PC-3 (cell line): ENCODE results near the gene NEDD4. TPM values are rescaled to one million over a fixed set of nuclear protein-coding genes. Genes with fewer than 3 reads are reported as not detected.

Experiments
- ATAC-seq: fragments of 200-7000 bp; cut with Tn5 transposase; 2 replicates; pipeline ENCODE4 v1.9.1; 2020; ENCODE audit warnings: mild to moderate bottlenecking, moderate library complexity
- BruUV-seq: library from RNA; stranded (reverse); fragments of 400-500 nt; replicated peaks from 2 replicates; lab custom pipeline; 2021; lab: Mats Ljungman, UMichigan
- CTCF ChIA-PET: fragments of 300-600 bp; sonication (Branson Sonifier 250); formaldehyde crosslinking; loops from one replicate; lab custom pipeline; 2022; ENCODE audit warnings: antibody characterized with exemption; lab: Charles Lee
- POLR2A ChIA-PET: fragments of 300-600 bp; sonication (Branson Sonifier 250); formaldehyde crosslinking; loops from one replicate; lab custom pipeline; 2022; ENCODE audit warnings: antibody characterized with exemption; ENCODE audit not compliant: unreplicated experiment; lab: Charles Lee
- DNase-seq: peaks from one replicate; pipeline ENCODE4 v3.0.0-alpha.2; 2015
- H2AFZ ChIP-seq: fragments of 300-600 bp; sonication (generic); 2 replicates; pipeline ENCODE4 v1.6.0; 2016; ENCODE audit warnings: antibody characterized with exemption, low read length
- H3F3A ChIP-seq: fragments of 300-600 bp; sonication (generic); one replicate; pipeline ENCODE4 v1.6.0; 2017; ENCODE audit warnings: antibody characterized with exemption, low read length, control low read depth, mild to moderate bottlenecking; ENCODE audit not compliant: unreplicated experiment
- H3K27ac ChIP-seq: fragments of 300-600 bp; sonication (generic); 2 replicates; pipeline ENCODE4 v1.5.1; 2016; ENCODE audit warnings: mild to moderate bottlenecking, low read length
- H3K27me3 ChIP-seq: fragments of 300-600 bp; sonication (generic); 2 replicates; pipeline ENCODE4 v1.6.1; 2016; ENCODE audit warnings: low read length, mixed read lengths
- H3K36me3 ChIP-seq: fragments of 300-600 bp; sonication (generic); 2 replicates; pipeline ENCODE4 v1.6.1; 2016; ENCODE audit warnings: low read depth, mixed run types, low read length, mixed read lengths
- H3K4me1 ChIP-seq: fragments of 300-600 bp; sonication (generic); 2 replicates; pipeline ENCODE4 v1.5.1; 2016; ENCODE audit warnings: low read length; ENCODE audit not compliant: insufficient read depth
- H3K4me2 ChIP-seq: fragments of 300-600 bp; sonication (generic); 2 replicates; pipeline ENCODE4 v1.6.0; 2016; ENCODE audit warnings: low read length
- H3K4me3 ChIP-seq: fragments of 300-600 bp; sonication (generic); 2 replicates; pipeline ENCODE4 v1.5.1; 2016; ENCODE audit warnings: mild to moderate bottlenecking, low read length, mixed read lengths
- H3K79me2 ChIP-seq: fragments of 300-600 bp; sonication (generic); 2 replicates; pipeline ENCODE4 v1.6.1; 2017; ENCODE audit warnings: low read length, mixed read lengths
- H3K9ac ChIP-seq: fragments of 300-600 bp; sonication (generic); 2 replicates; pipeline ENCODE4 v1.6.0; 2016; ENCODE audit warnings: mild to moderate bottlenecking, low read length
- H3K9me2 ChIP-seq: fragments of 300-600 bp; sonication (generic); replicated peaks from 2 replicates; pipeline ENCODE4 v1.6.1; 2016; ENCODE audit warnings: mixed run types, low read length, mixed read lengths
- H3K9me3 ChIP-seq: fragments of 300-600 bp; sonication (generic); 2 replicates; pipeline ENCODE4 v1.6.1; 2016; ENCODE audit warnings: low read length, mixed read lengths
- H4K20me1 ChIP-seq: fragments of 300-600 bp; sonication (generic); 2 replicates; pipeline ENCODE4 v1.6.1; 2016; ENCODE audit warnings: low read length, mixed read lengths
- CTCF ChIP-seq: fragments of 300-600 bp; sonication (generic); conservative IDR thresholded peaks from 2 replicates; pipeline ENCODE4 v1.5.1; 2017; ENCODE audit warnings: antibody characterized with exemption, low read depth, mild to moderate bottlenecking, low read length
- EZH2 ChIP-seq: fragments of 300-600 bp; sonication (generic); IDR thresholded peaks from one replicate; pipeline ENCODE4 v1.6.1; 2017; ENCODE audit warnings: antibody characterized with exemption, mild to moderate bottlenecking, low read length; ENCODE audit not compliant: unreplicated experiment
- EZH2phosphoT487 ChIP-seq: fragments of 300-600 bp; sonication (generic); IDR thresholded peaks from 2 replicates; pipeline ENCODE4 v1.6.1; 2018; ENCODE audit warnings: mild to moderate bottlenecking, antibody characterized with exemption, low read length, borderline replicate concordance
- intact Hi-C: fragments of 100-400 bp; cut with micrococcal nuclease; formaldehyde crosslinking; loops from 2 replicates; pipeline ENCODE4 v1.9.0; 2023
- total RNA-seq: library from RNA; depleted of rRNA; stranded (reverse); fragments of >200 nt; gene quantifications from 2 replicates; pipeline ENCODE4 v1.2.3, GENCODE V29; 2014

Gene NEDD4
- total RNA-seq, 1 experiment from 2014 or later = 9.6 TPM

- intact Hi-C loops = no loop called here
Observed at GRCh38 chr15:55782901-55783300, 210.5 kb downstream of the NEDD4 start.

GRCh38 chr15:55780292-55780691 is 213.1 kb downstream of the NEDD4 start:
- no peaks in the 10 kb centered on the region for H3K4me1 ChIP-seq
- BruUV-seq = no TSS peak

More at GRCh38 chr15:55782901-55783300, 210.5 kb downstream of the NEDD4 start:
- H3K9ac ChIP-seq = no peak overlapping the region
- no peaks in the 10 kb centered on the region for H4K20me1 ChIP-seq
- DNase-seq (no peak), ATAC-seq (no peak)
- no peaks in the 10 kb centered on the region for H3K9me2 ChIP-seq
- H3K9me3 ChIP-seq = no peaks in the 10 kb centered on the region
- H3K4me2 ChIP-seq = no peak overlapping the region
- no peaks in the 10 kb centered on the region for H3K36me3 ChIP-seq
- TF ChIP-seq EZH2 (no peak), CTCF (no peak)
- no peaks in the 10 kb centered on the region for H3K79me2 ChIP-seq
- H3K27me3 ChIP-seq = no peaks in the 10 kb centered on the region
- H3K4me1 ChIP-seq = no peaks in the 10 kb centered on the region
- no peak overlapping the region for H3K4me3 ChIP-seq
- CTCF ChIA-PET = no interaction called here
- POLR2A ChIA-PET = interaction anchor here (0.7 kb wide), 1 partner anchor 81 kb away, joined by 3 read pairs; no protein-coding TSS in a partner anchor
- H2AFZ ChIP-seq = no peak overlapping the region
- no peak overlapping the region for H3K27ac ChIP-seq
- BruUV-seq = no TSS peak
- no peaks in the 10 kb centered on the region for H3F3A ChIP-seq

GRCh38 chr15:55778932-55779331 is 214.5 kb downstream of the NEDD4 start:
- CTCF ChIA-PET = no interaction called here
- intact Hi-C loops = no loop called here
- H3K9me3 ChIP-seq = no peaks in the 10 kb centered on the region
- no TSS peak for BruUV-seq
- no peaks in the 10 kb centered on the region for H3K79me2 ChIP-seq
- H3K27ac ChIP-seq = no peak overlapping the region
- no peaks in the 10 kb centered on the region for H3K4me1 ChIP-seq
- TF ChIP-seq EZH2phosphoT487 (no peak), EZH2 (no peak), CTCF (no peak)
- H3F3A ChIP-seq = no peaks in the 10 kb centered on the region
- no peaks in the 10 kb centered on the region for H4K20me1 ChIP-seq
- H3K4me3 ChIP-seq = no peak overlapping the region
- no peaks in the 10 kb centered on the region for H3K36me3 ChIP-seq
- H3K4me2 ChIP-seq = no peak overlapping the region
- POLR2A ChIA-PET = no interaction called here
- no peak overlapping the region for H2AFZ ChIP-seq
- no peak overlapping the region for H3K9ac ChIP-seq
- ATAC-seq (no peak), DNase-seq (no peak)
- no peaks in the 10 kb centered on the region for H3K9me2 ChIP-seq
- H3K27me3 ChIP-seq = no peaks in the 10 kb centered on the region

More at GRCh38 chr15:55780292-55780691, 213.1 kb downstream of the NEDD4 start:
- Histone ChIP-seq H3K9ac (no peak overlapping the region), H3K27me3 (no peaks in the 10 kb centered on the region), H3K27ac (no peak overlapping the region), H3K4me3 (no peak overlapping the region), H3K36me3 (no peaks in the 10 kb centered on the region), H2AFZ (no peak overlapping the region), H3K4me2 (no peak overlapping the region), H3K79me2 (no peaks in the 10 kb centered on the region), H3K9me2 (no peaks in the 10 kb centered on the region), H4K20me1 (no peaks in the 10 kb centered on the region), H3F3A (no peaks in the 10 kb centered on the region), H3K9me3 (no peaks in the 10 kb centered on the region)
- TF ChIP-seq CTCF = no peak
- TF ChIP-seq EZH2 = no peak
- TF ChIP-seq EZH2phosphoT487 = no peak
- ChIA-PET CTCF (no interaction called here), POLR2A (no interaction called here)
- intact Hi-C loops = no loop called here
- DNase-seq (no peak), ATAC-seq (no peak)
